GF-D8 (cell line): Measurements from ENCODE around the gene FCRL2.
"Not testable (repeated sequence)": the region's sequence is repeated elsewhere in the genome, so short reads cannot be mapped to it uniquely, and the experiment has no call there.

Source experiments
- DNase-seq: peaks from one replicate; lab custom pipeline; 2025; lab: John Stamatoyannopoulos, UW

FCRL2 gene

DNA sequence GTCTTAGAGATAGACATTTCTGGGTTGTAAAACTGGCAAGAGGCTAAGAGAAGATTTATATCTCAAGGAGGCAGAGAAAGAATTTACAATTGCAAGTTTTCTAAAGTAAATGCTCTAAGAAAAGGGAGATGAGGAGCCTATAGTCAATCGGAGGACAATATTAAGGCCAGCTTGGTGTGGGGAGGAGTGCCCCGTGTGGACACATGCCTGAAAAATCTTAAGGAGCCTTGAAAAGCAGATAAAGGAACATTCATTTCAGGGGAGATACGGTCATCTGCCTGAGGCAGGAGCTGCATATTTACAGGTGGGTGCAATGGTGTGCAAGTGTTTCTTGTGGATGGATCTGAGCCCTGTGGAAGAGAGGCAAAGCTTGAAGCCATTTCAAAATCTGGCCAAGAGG, 25.6 kb downstream of the FCRL2 start:
- no peak for DNase-seq

DNA sequence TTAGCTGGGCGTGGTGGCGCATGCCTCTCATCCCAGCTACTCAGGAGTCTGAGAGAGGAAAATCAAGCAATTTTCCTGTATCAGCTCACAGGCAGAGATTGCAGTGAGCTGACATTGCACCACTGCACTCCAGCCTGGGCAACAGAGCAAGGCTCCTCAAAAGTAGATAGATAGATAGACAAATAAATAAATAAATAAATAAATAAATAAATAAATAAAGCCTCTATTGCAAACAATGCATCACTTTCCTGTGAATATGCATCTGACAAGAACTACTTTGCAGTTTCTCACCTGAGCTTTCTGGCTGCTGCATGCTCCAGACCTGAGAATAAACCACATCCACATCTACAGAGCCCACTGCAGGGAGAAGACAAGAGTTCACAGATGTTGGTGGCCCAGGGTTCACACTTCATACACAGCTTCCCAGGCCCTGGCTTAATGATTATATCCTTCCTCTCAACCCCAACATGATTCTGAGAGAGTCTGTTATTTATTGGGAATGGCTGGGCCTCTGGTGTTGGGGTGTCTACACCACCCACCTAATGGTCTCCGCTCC, 28.6 kb downstream of the FCRL2 start:
- DNase-seq, result no peak

- no peak for DNase-seq
Observed at GRCh38 chr1:157739229-157739901, 37.6 kb downstream of the FCRL2 start.

DNA sequence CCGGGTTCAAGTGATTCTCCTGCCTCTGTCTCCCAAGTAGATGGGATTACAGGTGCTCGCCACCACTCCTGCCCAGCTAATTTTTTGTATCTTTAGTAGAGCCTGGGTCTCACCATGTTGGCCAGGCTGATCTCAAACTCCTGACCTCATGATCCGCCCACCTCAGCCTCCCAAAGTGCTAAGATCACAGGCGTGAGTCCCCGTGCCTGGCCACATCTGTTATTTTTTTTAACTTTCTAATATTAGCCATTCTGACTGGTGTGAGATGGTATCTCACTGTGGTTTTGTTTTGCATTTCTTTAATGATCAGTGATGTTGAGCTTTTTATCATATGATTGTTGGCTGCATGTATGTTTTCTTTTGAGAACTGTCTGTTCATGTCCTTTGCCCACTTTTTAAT, 40.9 kb downstream of the FCRL2 start:
- DNase-seq, result not testable (repeated sequence)

- no peak for DNase-seq
Observed at GRCh38 chr1:157734321-157734720, 42.6 kb downstream of the FCRL2 start.

DNA sequence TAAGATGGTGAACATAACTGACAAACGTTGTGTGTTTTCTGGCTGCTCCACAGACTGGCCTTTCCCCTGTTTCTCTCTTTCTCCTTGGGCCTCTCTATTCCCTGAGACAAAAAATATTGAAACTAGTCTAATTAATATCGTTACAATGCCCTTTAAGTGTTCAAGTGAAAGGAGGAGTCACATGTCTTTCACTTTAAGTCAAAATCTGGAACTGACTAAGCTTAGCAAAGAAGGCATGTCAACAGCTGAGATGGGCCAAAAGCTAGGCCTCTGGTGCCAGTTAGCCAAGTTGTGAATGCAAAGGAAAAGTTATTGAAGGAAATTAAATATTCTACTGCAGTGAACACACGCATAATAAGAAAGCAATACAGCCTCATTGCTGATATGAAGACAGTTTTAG, 44.2 kb downstream of the FCRL2 start:
- DNase-seq, result no peak

GRCh38 chr1:157725221-157725577, 51.7 kb downstream of the FCRL2 start:
- DNase-seq, result no peak

DNA sequence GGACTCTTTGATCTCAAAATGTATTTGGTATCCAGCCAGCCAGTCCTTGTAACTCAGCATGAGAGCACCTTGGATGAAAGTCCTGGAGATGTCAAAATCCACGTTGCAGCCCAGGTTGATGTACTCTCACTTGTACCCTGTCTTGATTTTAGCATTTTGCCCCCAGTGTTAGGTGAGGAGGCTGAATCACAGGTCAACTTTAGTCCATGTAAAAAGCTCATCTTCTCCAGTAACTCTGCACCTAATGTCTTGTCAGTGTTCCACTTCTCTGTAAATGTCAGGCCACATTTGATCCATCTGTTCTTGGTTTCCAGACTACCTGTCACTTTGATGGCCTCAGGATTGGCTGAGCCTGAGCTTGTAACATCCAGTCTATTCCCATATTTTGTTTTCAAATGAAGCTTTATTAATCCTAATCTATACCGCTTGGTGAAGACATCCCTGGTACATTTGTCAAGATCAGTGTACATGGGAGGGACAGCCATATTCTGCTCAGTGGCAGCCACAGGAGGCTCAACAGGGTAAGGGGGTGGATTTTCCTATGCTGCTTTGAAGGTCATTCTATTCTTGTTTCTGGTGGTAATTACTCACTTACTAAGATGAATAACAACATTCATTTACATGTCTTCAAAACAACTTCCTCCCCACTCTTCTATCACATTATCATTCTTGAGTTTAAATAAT, 52.3 kb downstream of the FCRL2 start:
- no peak for DNase-seq

GRCh38 chr1:157723157-157723556, 53.8 kb downstream of the FCRL2 start:
- DNase-seq, result no peak

- no peak for DNase-seq
Observed at GRCh38 chr1:157721985-157722384, 54.9 kb downstream of the FCRL2 start.

DNA sequence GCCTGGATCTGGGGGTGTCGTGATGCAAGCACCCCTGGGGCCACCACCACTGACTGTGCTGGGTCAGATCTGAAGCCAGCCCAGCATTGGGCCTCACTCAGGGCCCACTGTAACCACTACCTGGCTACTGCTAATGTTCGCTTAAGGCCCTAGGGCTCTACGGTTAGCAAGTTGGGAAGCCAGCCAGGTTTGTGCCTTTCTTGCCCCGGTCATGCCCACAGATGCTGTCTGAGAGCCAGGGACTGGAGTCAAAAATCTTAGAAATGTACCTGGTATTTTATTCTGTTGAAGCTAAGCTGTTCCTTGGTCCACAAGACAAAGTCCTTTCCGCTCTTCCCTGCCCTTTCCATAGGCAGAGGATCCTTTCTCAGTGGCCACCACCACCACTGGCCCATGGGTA, 61.2 kb downstream of the FCRL2 start:
- DNase-seq, result no peak

DNA sequence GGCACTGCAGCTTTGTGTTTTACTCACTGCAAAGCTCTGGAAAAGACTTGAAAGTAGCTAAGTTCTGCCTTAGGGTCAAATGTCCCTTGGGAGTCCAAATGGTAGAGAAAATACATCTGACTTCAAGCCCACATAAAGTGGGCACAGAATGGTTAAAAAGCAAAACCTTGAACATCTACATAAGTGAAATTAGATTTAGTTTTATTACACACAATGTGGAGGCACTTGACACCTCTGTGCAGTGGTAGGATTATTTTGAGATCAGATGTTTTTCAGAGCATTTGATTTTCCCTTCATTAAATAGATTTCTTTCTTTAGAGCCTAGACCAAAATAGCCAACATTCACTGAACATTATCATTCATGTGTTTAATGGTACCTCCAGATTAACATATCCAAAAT, 65.1 kb downstream of the FCRL2 start:
- DNase-seq, result no peak

DNA sequence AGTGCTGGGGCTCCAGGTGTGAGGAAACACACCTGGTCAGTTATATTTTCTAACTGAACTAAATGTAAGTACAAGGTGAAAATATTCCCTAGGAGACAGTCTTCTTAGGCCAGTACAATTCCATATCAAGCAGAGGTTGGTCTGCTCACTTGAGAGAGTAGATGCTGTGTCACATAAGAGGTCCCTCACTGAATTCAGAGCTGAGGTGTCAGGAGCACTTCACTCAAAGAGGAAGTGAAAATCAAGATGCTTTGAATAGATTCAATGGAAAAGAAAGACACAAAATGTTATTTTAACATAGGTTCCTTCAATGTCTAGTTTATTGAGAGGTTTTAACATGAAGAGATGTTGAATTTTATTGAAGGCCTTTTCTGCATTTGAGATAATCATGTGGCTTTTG, 72.1 kb downstream of the FCRL2 start:
- DNase-seq, result no peak

DNA sequence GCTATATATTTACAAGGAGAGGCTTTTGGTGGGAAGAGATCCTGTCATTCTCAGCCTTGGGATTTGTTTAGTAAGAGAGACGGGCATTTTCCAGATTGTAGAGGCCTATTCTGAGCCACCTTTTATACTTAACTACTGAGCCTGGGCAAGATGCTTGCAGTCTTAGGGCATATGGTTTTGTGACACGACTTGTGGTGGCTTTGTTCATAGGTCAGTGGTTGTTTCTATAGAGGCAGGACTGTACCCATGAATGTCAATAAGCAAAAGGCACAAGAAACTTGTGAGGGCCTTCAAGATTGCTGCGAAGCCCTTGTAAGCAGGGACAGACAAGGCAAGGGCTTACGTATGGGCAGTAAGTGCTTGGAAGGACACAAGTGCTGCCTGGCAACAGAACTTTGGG, 73.0 kb downstream of the FCRL2 start:
- DNase-seq, result no peak

- DNase-seq, result no peak
Observed at GRCh38 chr1:157702308-157702825, 74.6 kb downstream of the FCRL2 start.

DNA sequence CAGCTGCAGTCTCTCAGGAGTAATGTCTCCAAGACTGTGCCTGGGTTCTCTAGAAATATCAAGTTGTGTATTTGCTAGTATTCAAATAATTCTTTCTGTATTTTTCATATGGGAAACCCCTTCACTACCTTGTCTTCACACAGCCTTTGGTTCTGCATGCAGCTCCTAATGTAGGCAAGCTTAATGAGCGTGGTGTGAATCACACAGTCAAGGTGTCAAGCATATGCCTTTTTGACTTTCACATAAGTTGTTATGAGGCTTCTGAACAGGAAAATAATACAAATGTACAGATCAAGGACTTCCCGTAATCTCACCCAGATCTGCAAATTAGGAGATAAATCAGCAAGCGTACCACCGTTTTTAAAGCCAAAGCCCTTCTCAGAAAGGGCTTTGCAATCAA, 76.2 kb downstream of the FCRL2 start, which contains the start of gene FCRL3:
TSS of gene FCRL3 (minus strand) at position 38 of the 400 bp plus-strand sequence. CDS start 280 bp downstream, outside the sequence.
- DNase-seq, result no peak

DNA sequence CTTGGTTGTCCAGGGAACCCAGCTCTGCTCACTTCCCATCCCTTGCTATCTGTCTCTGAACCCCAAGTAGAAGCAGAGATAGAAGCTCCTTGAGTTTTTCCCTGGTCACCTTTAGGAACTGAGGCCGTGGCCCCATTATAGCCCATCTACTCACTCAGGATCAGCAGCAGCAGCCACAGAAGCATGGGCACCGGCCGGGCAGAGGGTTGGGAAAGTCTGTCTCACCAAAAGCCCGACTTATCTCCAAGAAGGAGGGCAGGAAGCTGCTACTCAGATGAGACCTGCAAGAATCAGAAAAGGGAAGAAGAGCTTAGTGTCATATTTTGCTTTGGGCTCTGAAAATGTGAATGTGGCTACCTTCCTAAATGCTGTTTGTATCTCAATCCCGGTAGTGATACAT, 76.6 kb downstream of the FCRL2 start:
- no peak for DNase-seq

- DNase-seq, result no peak
Observed at GRCh38 chr1:157697781-157698569, 79.0 kb downstream of the FCRL2 start.

GRCh38 chr1:157696966-157697628, 79.8 kb downstream of the FCRL2 start:
- DNase-seq, result no peak
